ENCODE results near the gene ANKRD11.

Gene ANKRD11

DNA sequence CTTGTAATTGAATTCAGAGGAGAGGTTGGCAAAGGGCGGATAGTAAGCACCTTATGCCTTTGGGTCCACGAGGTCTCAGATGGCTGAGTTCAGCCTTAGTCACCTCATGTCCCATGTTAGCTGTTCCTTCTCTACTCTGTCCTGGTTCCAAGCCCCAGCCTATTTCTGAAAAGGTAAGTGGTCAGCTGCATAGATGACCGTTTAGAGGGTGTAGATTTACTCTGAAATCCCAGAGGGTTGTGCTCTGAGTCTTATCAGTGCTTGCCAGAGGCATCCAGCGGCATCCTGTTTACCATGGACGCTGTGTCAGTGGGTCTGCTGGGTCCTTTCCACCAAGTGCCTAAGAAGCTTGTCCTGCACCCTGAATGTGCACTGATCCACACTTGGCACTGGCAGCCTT, 271.0 kb downstream of the ANKRD11 start:
- no peak for TF ChIP-seq ZFX (IDR thresholded peaks at IDR 0.05; ENCODE audit: borderline replicate concordance)
- TF ChIP-seq, protein P1, sequence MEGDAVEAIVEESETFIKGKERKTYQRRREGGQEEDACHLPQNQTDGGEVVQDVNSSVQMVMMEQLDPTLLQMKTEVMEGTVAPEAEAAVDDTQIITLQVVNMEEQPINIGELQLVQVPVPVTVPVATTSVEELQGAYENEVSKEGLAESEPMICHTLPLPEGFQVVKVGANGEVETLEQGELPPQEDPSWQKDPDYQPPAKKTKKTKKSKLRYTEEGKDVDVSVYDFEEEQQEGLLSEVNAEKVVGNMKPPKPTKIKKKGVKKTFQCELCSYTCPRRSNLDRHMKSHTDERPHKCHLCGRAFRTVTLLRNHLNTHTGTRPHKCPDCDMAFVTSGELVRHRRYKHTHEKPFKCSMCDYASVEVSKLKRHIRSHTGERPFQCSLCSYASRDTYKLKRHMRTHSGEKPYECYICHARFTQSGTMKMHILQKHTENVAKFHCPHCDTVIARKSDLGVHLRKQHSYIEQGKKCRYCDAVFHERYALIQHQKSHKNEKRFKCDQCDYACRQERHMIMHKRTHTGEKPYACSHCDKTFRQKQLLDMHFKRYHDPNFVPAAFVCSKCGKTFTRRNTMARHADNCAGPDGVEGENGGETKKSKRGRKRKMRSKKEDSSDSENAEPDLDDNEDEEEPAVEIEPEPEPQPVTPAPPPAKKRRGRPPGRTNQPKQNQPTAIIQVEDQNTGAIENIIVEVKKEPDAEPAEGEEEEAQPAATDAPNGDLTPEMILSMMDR (IDR thresholded peaks at IDR 0.05) = no peak
- H3K27ac ChIP-seq = no peak overlapping the region

All from 22Rv1 (cell line).